ENCODE results near the gene ZBTB14.

Gene ZBTB14

GRCh38 chr18:5298156-5298852 lies 2.8 kb upstream of the ZBTB14 start:
- H3K36me3 Mint-ChIP-seq (ENCODE audit: low read depth) = peaks cover 15% of the 10 kb centered on the region
- no peak for DNase-seq
- no peak overlapping the region for H3K27ac Mint-ChIP-seq
- peaks cover 23% of the 10 kb centered on the region for H3K4me1 Mint-ChIP-seq (ENCODE audit: low read depth)
- no peaks in the 10 kb centered on the region for H3K9me3 Mint-ChIP-seq
- peaks cover 16% of the 10 kb centered on the region for H3K27me3 Mint-ChIP-seq
- H3K4me3 Mint-ChIP-seq = no peak overlapping the region

GRCh38 chr18:5297597-5297996 lies 2.1 kb upstream of the ZBTB14 start:
- peaks cover 22% of the 10 kb centered on the region for H3K36me3 Mint-ChIP-seq (ENCODE audit: low read depth)
- H3K27me3 Mint-ChIP-seq = peaks cover 12% of the 10 kb centered on the region
- DNase-seq = no peak
- H3K4me1 Mint-ChIP-seq (ENCODE audit: low read depth) = peaks cover 30% of the 10 kb centered on the region
- no peak overlapping the region for H3K27ac Mint-ChIP-seq
- H3K9me3 Mint-ChIP-seq = no peaks in the 10 kb centered on the region
- no peak overlapping the region for H3K4me3 Mint-ChIP-seq

GRCh38 chr18:5296706-5297320 lies 1.3 kb upstream of the ZBTB14 start:
- H3K4me1 Mint-ChIP-seq (ENCODE audit: low read depth) = peaks cover 33% of the 10 kb centered on the region
- H3K27ac Mint-ChIP-seq = peak overlapping the region; percentile 98
- peak overlapping the region; percentile 85 for H3K4me3 Mint-ChIP-seq
- H3K27me3 Mint-ChIP-seq = peaks cover 6% of the 10 kb centered on the region
- H3K36me3 Mint-ChIP-seq (ENCODE audit: low read depth) = peaks cover 29% of the 10 kb centered on the region
- H3K9me3 Mint-ChIP-seq = no peaks in the 10 kb centered on the region
- DNase-seq = peak; percentile 79

- H3K4me1 Mint-ChIP-seq (ENCODE audit: low read depth) = peaks cover 39% of the 10 kb centered on the region
- no peaks in the 10 kb centered on the region for H3K9me3 Mint-ChIP-seq
- peaks cover 35% of the 10 kb centered on the region for H3K36me3 Mint-ChIP-seq (ENCODE audit: low read depth)
- peaks cover under 1% of the 10 kb centered on the region for H3K27me3 Mint-ChIP-seq
- H3K27ac Mint-ChIP-seq = peak overlapping the region; percentile 98
- peak; percentile 99 for DNase-seq
- peak overlapping the region; percentile 85 for H3K4me3 Mint-ChIP-seq
These were observed 617 bp upstream of the ZBTB14 start for GRCh38 chr18:5295981-5296705.

- H3K27ac Mint-ChIP-seq = peak overlapping the region; percentile 93
- no peaks in the 10 kb centered on the region for H3K9me3 Mint-ChIP-seq
- no peaks in the 10 kb centered on the region for H3K27me3 Mint-ChIP-seq
- H3K4me1 Mint-ChIP-seq (ENCODE audit: low read depth) = peaks cover 48% of the 10 kb centered on the region
- H3K36me3 Mint-ChIP-seq (ENCODE audit: low read depth) = peaks cover 49% of the 10 kb centered on the region
- peak; percentile 81 for DNase-seq
- peak overlapping the region; percentile 85 for H3K4me3 Mint-ChIP-seq
These were observed 882 bp downstream of the ZBTB14 start for GRCh38 chr18:5294457-5295230.

- DNase-seq = no peak
- Mint-ChIP-seq H3K27me3 (no peaks in the 10 kb centered on the region), H3K9me3 (no peaks in the 10 kb centered on the region), H3K4me1 (ENCODE audit: low read depth) (peaks cover 48% of the 10 kb centered on the region), H3K36me3 (ENCODE audit: low read depth) (peaks cover 53% of the 10 kb centered on the region), H3K27ac (peak overlapping the region; percentile 93), H3K4me3 (peak overlapping the region; percentile 85)
These were observed 1.4 kb downstream of the ZBTB14 start for GRCh38 chr18:5294113-5294456.

GRCh38 chr18:5288517-5288935 lies 7.0 kb downstream of the ZBTB14 start:
- H3K27ac Mint-ChIP-seq = no peak overlapping the region
- peaks cover 51% of the 10 kb centered on the region for H3K4me1 Mint-ChIP-seq (ENCODE audit: low read depth)
- H3K4me3 Mint-ChIP-seq = no peak overlapping the region
- peaks cover 62% of the 10 kb centered on the region for H3K36me3 Mint-ChIP-seq (ENCODE audit: low read depth)
- DNase-seq = no peak
- H3K27me3 Mint-ChIP-seq = no peaks in the 10 kb centered on the region
- H3K9me3 Mint-ChIP-seq = no peaks in the 10 kb centered on the region

- H3K4me1 Mint-ChIP-seq (ENCODE audit: low read depth) = peaks cover 51% of the 10 kb centered on the region
- no peak overlapping the region for H3K27ac Mint-ChIP-seq
- no peak overlapping the region for H3K4me3 Mint-ChIP-seq
- H3K27me3 Mint-ChIP-seq = no peaks in the 10 kb centered on the region
- DNase-seq = no peak
- peaks cover 56% of the 10 kb centered on the region for H3K36me3 Mint-ChIP-seq (ENCODE audit: low read depth)
- no peaks in the 10 kb centered on the region for H3K9me3 Mint-ChIP-seq
These were observed 7.7 kb downstream of the ZBTB14 start for GRCh38 chr18:5287854-5288253.

GRCh38 chr18:5286525-5286924 lies 9.0 kb downstream of the ZBTB14 start:
- H3K4me3 Mint-ChIP-seq = no peak overlapping the region
- no peaks in the 10 kb centered on the region for H3K9me3 Mint-ChIP-seq
- no peak overlapping the region for H3K27ac Mint-ChIP-seq
- peaks cover 44% of the 10 kb centered on the region for H3K36me3 Mint-ChIP-seq (ENCODE audit: low read depth)
- H3K4me1 Mint-ChIP-seq (ENCODE audit: low read depth) = peaks cover 47% of the 10 kb centered on the region
- no peak for DNase-seq
- no peaks in the 10 kb centered on the region for H3K27me3 Mint-ChIP-seq

- Mint-ChIP-seq H3K27ac (no peak overlapping the region), H3K27me3 (no peaks in the 10 kb centered on the region), H3K36me3 (ENCODE audit: low read depth) (peaks cover 32% of the 10 kb centered on the region), H3K4me3 (no peak overlapping the region), H3K4me1 (ENCODE audit: low read depth) (peaks cover 38% of the 10 kb centered on the region), H3K9me3 (peaks cover 5% of the 10 kb centered on the region)
- DNase-seq = no peak
These were observed 10.2 kb downstream of the ZBTB14 start for GRCh38 chr18:5285326-5285725.

GRCh38 chr18:5284808-5285207 lies 10.7 kb downstream of the ZBTB14 start:
- no peak overlapping the region for H3K4me3 Mint-ChIP-seq
- H3K9me3 Mint-ChIP-seq = peaks cover 6% of the 10 kb centered on the region
- DNase-seq = no peak
- peaks cover 35% of the 10 kb centered on the region for H3K4me1 Mint-ChIP-seq (ENCODE audit: low read depth)
- H3K27me3 Mint-ChIP-seq = no peaks in the 10 kb centered on the region
- H3K27ac Mint-ChIP-seq = no peak overlapping the region
- peaks cover 27% of the 10 kb centered on the region for H3K36me3 Mint-ChIP-seq (ENCODE audit: low read depth)

GRCh38 chr18:5282770-5283169 lies 12.8 kb downstream of the ZBTB14 start:
- H3K27ac Mint-ChIP-seq = peak overlapping the region; percentile 6

GRCh38 chr18:5276947-5277346 lies 18.6 kb downstream of the ZBTB14 start:
- H3K27me3 Mint-ChIP-seq = no peaks in the 10 kb centered on the region
- H3K4me3 Mint-ChIP-seq = no peak overlapping the region
- no peak overlapping the region for H3K27ac Mint-ChIP-seq
- DNase-seq = no peak
- no peaks in the 10 kb centered on the region for H3K4me1 Mint-ChIP-seq (ENCODE audit: low read depth)
- H3K36me3 Mint-ChIP-seq (ENCODE audit: low read depth) = no peaks in the 10 kb centered on the region
- H3K9me3 Mint-ChIP-seq = peaks cover 20% of the 10 kb centered on the region

More at GRCh38 chr18:5282770-5283169, 12.8 kb downstream of the ZBTB14 start:
- H3K36me3 Mint-ChIP-seq (ENCODE audit: low read depth) = peaks cover 13% of the 10 kb centered on the region
- no peak for DNase-seq
- peaks cover 24% of the 10 kb centered on the region for H3K4me1 Mint-ChIP-seq (ENCODE audit: low read depth)
- no peaks in the 10 kb centered on the region for H3K27me3 Mint-ChIP-seq
- peaks cover 14% of the 10 kb centered on the region for H3K9me3 Mint-ChIP-seq
- no peak overlapping the region for H3K4me3 Mint-ChIP-seq

GRCh38 chr18:5275872-5276271 lies 19.7 kb downstream of the ZBTB14 start:
- DNase-seq = no peak
- no peak overlapping the region for H3K4me3 Mint-ChIP-seq
- H3K36me3 Mint-ChIP-seq (ENCODE audit: low read depth) = no peaks in the 10 kb centered on the region
- no peaks in the 10 kb centered on the region for H3K4me1 Mint-ChIP-seq (ENCODE audit: low read depth)
- peaks cover 24% of the 10 kb centered on the region for H3K9me3 Mint-ChIP-seq
- no peaks in the 10 kb centered on the region for H3K27me3 Mint-ChIP-seq
- no peak overlapping the region for H3K27ac Mint-ChIP-seq

All from activated T-cell treated with anti-CD3 and anti-CD28 coated beads, Interleukin-2, amount 50 U/mL, for 24 hours (primary cell).